GM18868 (cell line): Measurements from ENCODE around the gene ADCYAP1R1.

Source experiments
- ATAC-seq: cut with Tn5 transposase; IDR thresholded peaks from one replicate; pipeline ENCODE4 v1.9.1; 2021; ENCODE audit warnings: mild to moderate bottlenecking, moderate library complexity; ENCODE audit not compliant: unreplicated experiment

Gene ADCYAP1R1

DNA sequence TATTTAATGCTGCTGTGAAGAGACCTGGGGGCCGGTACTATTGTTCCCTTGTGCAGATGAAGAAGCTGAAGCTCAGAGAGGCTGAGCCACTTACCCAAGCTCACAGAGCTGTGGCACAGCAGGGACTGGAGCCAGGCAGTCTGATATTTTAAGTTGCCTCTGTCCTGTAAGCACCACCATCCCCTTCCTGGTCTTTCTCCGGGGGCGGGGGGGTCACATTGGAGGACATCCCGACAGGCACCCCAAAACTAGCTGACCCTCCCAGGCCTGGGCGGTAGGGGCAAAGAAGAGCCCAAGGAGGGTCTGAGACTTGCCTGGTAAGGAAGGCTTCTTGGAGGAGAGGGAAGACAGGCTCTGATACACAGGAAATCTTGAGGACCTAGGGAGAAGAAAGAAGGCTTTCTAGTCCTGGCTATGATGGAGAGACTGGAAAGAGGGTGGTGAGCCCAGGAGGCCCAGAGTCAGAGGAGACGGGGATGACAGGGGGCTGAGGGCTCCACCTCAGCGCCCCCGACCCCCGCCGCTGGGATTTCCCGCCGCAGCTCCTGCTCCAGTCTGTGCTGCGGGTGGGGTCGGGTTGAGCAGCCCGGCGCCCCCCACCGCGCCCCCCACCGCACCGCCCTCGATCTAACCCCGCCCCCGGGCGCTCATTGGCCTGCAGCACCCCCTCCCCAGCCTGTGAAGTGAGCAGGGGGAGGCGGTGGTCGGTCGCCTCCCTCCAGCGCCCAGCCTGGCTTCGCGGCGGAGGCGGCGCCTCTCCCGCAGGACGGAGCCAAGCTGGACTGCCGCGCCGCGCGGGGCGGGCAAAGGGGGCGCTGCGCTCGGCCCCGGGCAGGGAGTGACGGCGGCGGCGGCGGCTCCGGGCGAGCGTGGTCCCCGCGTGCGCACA lies at the start of gene ADCYAP1R1:
Gene ADCYAP1R1, plus strand, starts transcription at position 711 of the 889 bp plus-strand sequence. CDS start 10,957 bp downstream, outside the sequence.
- no peak for ATAC-seq

DNA sequence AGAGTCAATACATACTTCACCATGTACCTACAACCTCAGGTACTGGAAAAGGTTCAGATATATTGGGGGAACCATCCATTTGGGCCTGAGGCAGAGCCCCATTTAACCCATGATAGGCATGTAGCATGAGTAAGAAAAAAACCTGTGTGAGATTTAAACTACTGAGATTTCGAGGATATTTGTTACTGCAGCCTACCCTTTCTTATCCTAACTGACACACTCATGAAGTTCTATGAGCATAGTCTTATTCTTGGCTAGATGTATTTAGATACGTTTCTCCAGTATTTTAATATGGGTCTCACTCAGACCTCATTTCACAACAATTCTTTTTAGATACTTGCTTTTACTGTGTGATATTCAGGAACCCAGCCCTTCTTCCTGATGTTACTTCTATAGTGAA lies 49.0 kb upstream of the ADCYAP1R1 start:
- no peak for ATAC-seq

DNA sequence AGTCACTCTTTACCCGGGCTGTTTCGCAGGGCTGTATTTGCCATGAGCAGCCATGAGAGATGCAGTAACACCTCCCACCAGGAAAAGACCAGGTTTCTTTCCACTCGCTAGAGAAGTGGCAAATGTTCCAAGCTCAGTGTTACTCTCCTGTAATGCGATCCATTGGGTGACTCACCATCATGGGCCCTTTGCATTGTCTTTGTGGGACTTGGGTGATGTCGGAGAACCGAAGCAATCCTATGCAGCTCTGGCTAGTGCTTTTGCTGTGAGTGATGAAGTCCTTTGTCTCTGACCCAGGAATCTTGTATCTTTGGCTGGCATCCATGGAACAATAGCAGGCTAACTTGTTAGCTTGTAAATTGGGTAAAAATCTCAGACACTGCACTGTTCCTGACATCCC lies 48.4 kb upstream of the ADCYAP1R1 start:
- ATAC-seq: no peak

DNA sequence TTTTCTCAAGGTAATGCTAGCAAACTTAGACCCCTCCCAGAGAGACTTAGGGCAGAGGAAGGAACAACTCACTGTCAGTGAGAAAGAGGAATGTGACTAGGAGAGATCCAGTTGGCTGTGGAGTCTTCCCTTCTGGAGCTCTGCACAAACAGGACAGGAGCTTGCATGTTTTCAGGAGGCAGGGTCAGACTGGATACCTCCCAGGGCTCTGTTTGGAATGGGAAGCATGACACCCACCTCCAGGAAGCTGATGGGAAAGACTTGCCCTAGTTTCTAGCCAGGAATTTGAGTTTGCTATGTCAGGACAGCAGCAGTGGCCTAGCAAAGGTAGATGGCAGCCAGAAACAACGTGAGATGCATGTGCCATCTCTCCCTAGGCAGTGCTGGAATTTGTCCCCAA lies 47.7 kb upstream of the ADCYAP1R1 start:
- no peak for ATAC-seq

DNA sequence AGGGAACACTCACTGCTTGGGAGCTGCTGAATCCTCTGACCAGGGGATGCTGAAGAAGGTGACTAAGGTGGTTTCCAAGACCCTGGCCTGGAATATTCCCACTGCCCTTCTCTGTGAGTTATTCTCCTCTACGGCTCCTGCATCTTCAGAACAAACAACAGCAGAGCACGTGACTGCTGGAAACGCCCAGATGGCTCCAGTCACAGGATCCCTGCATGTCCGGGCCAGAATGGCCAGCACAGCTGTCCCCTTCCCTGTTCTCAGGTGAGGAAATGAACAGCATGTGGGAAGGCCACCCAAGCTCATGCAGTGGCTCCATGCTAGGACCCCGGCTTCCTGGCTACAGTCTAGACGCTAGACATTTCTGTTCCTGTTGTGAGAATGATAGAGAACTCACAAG lies 45.3 kb upstream of the ADCYAP1R1 start:
- ATAC-seq: no peak

DNA sequence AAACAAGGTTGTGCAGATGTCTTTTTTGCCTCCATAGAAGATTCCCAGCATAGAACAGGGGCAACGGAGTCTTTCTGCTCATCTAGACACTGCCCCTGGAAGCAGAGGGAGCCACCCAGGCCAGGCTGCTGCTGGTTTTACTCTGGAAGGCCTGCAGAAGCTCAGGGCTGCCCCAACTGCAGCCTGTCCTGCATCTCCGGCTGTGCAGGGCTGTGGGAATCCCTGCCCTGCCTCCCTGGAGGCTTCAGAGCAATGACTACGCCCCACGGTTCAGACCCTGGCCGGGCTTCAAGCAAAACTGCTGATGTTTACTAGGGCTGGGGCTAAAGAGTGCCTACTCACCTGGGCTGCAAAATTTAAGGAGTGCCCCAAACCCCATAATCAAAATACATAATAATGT lies 44.5 kb upstream of the ADCYAP1R1 start:
- no peak for ATAC-seq

DNA sequence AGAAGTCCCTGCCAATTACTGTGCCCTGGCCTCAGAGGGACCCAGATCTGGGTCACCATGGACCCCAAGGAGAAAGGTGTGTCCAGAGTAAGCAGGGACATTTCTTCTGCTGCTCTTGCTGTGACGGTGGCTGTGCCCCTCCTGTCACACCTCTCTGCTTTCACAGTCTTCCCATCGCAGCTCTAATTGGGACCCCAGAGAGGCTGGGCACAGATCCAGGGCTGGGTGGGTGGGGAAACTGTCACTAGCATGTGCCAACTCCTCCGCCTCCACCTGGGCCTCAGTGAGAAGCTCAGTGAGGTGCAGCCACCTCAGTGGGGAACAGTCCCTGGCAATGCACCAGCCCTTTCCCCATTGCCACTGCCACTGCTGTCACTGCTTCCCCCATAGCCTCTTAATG lies 37.3 kb upstream of the ADCYAP1R1 start:
- ATAC-seq: no peak

DNA sequence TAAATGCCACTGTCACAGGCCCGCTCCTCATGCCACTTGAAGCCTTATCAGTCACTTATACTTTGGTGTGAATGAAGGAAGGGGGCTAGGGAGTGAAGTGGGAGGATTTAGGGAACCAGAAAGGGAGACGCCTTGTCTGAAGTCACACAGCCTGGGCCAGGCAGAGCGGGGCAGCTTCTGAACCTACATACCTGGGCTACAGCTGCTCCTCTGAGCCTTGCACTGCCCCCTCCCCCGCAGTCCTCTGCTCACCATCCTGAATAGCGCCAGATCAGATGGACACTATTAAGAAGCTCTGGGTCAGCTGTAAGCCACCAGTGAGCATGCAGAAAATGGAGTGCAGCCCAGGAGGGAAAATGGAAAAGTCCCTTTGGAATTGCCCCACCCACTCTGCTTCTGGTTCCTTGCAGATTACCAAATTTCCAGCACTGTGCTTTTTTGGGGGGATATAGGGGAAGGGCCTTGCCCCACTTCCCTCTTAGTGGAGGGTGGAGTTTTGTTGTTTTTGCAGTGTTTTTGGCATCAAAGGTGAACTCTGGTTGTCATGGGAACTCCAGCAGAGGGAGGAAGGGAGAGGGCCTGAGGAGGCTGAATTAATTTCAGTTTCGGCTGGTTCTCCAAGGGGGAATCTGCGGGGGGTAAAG lies 35.0 kb upstream of the ADCYAP1R1 start:
- no peak for ATAC-seq

DNA sequence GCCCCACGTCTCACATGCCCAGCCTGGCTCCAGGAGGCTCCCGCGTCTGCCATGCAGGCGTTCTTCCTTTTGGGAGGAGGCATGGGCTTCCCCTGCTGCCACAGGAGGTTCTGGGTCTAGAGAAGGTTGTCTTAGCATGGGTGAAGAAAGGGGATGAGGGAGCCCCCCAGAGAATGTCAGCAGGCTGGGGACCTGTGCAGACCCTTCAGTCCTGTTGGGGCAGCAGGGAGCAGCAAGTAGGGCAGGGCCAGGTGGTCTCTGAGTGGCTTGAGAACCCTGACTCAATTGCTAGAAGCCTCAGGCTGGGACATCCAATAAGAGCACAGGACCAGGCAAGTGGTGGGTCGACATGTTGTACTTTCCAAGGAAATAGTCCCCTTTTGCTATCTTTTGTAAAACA lies 34.4 kb upstream of the ADCYAP1R1 start:
- ATAC-seq: no peak

DNA sequence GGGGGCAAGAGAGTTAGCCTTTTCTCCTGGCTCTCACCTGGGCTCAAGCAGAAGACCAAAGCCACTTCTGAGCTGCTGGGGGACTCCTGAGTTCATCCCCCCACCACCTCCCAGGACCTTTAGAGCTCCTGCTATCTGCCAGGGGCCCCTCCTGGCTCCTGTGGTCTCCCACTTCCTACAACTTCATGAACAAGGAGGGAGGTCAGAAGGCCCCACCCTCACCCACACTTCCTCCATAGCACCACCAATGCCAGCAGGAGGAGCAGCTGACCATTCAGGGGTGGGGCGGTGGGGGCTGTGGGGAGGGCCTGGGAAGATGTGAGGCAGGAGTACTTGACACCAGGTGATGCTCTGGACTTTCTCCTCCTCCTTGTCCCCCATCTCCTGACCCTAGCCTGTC lies 32.6 kb upstream of the ADCYAP1R1 start:
- no peak for ATAC-seq

DNA sequence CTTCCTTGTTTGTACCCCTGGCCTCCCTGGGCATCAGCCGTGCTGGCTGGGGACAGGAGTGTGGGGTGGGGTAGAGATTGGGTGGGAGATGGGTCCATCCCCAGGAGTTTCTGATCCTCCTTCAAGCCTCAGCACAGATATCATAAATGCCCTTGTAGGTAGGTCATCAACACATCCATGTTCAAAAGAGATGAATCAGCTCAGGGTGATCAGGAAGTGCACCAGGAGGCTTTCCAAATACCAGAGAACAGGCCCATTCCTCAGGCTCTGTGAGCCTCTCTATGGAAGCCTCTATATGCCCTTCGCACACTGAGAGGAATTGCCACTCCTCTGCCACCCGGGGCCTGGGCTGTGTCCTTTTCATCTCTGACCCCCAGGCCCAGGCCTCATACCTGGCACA lies 31.9 kb upstream of the ADCYAP1R1 start:
- ATAC-seq: no peak

DNA sequence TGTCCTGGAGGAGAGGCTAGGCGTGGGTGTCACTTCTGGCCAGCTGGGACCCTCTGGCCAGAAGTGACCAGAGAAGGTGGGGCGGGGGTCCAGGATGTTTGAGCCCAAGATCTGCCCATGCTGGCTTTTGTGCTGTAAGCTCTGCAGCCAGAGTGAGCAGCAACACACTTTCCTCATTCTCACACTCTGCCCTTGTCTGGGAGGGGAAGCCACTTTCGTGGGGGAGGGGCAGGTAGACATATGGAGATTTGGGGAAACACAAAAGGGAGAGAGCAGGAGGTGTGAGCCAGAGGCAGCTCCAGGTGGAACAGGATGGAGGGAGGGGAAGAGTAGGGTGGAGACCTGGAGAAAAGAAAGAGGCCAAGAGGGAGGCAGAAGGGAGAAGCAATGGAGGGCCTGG lies 31.5 kb upstream of the ADCYAP1R1 start:
- ATAC-seq: no peak

DNA sequence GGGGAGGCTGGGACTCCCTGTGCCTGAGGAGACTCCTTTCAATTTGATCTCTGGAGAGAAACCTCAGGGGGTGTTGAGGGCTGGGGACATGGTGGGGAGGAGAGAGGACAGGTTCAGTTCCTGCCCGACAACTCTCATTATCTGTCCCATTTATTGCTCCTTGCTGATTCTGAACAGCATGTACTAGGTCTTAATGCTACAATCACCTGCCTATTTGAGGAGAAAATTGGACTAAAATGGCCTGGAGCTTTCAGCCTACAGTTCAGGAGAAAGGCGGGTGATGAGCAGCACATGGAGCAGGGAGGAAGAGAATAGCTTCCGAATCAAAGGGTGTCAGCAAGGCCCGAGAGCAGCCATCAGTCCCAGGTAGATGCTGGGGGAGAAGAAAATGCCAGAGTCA lies 30.0 kb upstream of the ADCYAP1R1 start:
- ATAC-seq: no peak

DNA sequence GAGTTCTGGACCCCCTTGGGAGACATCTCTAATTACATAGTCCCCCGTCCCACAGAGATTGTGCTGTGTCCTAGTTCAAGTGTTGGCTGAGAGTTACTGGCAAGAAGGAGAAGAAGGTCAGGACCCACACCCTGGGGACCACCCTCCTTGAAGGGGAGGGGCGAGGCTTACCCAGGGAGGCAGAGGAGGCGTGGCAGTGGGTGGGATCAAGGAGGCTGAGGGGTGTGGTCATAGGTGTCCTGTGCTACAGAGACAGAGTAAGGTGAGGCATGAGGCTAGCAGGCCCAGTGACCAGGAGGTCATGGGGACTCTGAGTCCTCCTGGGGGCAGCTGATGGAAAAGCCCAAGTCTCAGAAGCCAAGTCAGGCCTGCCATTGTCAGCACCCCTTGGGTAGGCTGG lies 29.4 kb upstream of the ADCYAP1R1 start:
- ATAC-seq: no peak

DNA sequence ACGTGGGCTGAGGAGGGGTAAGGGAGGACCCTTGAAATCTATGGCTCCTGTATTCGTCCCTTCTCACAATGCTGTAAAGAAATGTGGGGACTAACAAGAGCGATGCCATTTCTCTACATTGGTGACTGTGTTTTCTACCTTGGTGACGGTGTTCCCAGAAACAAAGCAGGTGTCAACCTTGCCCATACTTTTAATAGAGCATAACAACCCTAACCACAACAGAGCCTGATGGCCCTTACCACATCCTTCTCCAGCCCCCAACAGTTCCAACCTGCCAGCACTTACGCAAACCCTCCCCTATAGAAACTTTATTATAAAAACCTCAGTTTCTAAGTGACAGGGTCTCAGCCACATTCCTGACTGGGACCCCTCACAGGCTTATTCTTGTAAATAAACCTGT lies 28.2 kb upstream of the ADCYAP1R1 start:
- no peak for ATAC-seq

DNA sequence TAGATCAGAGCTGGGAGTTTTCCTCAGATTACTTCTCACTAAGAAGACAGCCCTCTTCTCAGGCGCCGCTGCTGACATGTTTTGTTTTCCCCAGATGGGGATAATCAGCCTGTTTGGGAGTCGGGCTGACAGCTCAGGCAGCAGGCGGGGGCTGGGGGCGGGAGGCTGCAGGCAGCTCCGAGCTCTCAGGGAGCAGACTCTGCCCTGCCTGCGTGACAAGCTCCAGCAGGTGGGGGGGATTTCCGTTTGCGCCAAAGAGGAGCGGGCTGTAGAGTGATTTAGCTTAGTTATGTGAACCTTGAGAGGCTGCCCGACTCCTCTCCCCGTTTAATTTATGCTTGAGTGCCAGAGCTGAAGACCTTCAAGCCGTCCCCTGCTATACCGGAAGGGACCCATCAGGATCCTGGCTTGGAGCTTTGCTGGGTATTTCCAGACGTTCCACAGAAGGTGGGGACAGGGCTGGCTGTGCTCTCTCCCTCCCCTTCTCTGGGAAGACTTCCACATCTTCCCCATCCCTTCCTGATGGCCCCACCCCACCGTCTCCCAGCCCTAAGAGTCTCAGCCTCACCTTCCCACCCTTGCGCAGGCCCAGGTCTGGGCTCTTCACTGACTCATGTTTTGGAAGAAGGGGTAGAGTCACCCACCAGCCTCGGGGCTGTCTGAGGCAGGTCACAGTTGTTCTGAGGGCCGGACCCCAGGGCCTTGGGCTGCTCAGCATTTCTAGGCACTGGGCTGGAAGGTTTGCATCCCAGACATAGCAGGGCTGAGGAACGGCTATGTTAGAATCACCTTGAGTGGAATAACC lies 24.7 kb upstream of the ADCYAP1R1 start:
- peak; percentile 71 for ATAC-seq

DNA sequence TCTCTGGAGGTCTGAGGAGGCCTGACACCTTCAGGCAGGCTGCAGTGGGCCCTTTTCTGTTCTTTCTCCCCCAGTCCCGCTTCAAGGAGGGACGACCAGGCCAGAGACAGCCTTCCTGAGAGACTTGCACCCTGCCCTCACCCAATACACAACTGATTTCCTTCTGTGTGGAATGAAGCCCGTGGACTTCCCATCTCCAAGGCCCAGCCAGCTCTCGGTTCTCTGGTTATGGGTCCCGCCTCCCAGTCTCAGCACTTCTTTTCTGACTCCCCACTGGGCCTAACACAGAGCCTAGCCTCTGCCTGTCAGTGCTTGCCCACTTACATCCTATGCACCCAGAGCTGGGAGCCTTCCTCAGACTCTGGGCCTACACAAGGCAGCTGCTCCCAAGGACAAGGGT lies 24.1 kb upstream of the ADCYAP1R1 start:
- ATAC-seq: no peak

DNA sequence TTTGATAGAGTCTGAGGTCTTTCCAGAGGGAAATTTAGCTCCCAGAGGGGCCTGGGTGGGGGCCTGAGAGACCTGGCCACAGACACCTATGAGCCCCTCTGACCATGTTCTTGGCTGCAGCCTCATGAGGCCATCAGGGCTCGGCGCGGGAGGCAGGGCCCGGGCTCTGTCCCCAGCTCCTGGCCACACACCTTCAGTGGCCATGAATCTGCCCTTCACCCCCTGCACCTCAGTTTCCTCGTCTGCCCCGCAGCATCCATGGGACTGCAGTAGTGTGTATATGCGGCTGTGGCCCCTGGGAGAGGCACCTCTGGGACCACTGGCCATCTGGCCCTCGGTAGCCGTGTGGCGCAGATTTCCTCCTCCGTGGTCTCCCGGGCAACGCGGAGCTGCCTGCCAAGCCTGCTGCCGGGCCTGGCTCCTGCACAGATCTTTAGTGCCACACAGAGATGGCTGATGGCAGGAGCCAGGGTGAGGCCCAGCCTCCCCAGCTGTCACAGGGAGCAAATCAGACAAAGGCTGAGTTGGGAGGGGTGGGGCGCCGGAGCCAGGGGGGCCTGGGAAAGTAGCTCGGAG lies 23.6 kb upstream of the ADCYAP1R1 start:
- ATAC-seq: no peak

DNA sequence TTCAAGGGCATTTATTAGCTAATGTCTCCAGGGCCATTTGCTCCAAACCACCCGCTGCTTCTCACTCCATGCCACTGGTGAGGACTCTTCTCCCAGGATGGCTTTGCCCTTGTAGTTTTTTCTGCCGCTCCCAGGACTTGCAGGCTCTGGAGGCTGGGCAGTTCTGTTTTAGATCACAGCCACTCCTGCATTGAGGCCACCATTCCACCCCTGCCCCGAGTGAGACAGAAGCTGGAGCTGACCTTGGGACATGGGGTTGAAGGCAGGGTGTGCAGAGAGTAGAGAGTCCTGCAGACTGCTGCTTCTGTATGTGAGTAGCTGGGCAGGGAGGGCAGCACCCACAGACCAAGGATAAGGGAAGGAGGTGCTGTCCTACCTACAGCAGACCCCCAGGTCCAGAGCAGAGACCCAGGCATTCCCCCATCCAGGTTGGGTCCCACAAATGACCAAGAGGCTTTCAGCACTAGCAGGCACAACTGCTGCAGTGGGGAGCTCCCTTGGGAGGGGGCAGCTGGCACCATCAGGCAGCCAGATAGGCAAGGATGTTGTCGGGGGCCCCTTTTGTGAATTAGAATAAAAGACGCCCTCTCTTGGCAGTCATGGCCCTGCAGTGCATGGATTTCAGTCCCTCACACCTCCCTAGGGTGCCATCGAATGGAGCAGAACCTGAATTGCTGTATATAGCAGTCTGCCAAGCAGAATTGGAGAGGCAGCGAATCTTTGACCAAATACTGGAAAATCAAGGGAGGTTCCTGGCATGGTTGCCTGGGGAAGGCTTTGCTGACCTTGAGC lies 22.7 kb upstream of the ADCYAP1R1 start:
- ATAC-seq: no peak

DNA sequence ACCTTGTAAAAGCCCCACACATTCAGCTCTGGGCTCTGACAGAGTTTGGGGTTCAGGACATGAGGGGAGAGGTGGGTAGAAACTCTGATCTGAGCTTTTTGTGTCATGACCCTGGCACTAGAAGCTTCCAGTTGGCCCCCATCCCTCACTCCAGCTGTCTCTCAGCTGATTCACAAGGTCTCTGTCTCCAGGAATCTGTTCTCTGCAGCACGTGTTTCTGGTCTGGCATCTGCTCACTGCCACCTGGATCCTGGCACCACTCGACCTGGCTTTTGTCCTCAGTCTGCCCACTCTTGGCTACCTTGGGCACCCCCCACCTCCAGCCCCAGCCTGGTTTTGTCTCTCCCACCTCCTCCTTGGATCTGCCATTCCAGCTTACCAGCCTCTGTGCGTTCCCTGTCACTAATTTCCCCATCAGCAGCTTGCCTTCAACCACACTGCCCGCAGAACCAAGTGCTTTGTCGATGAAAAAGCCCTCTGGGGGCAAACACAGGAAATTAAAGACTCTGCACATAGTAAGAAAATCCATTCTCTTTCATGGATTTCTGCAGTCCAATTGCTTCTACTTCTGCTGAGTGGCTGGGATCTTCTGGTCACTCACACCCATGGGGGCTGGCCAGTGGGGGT lies 18.3 kb upstream of the ADCYAP1R1 start:
- ATAC-seq: no peak
